HG03280 (cell line): ENCODE measurements around the gene CLEC10A.
"Not testable (repeated sequence)": the region's sequence is repeated elsewhere in the genome, so short reads cannot be mapped to it uniquely, and the experiment has no call there.

Source experiments
- ATAC-seq: cut with Tn5 transposase; IDR thresholded peaks from one replicate; pipeline ENCODE4 v1.9.1; 2021; ENCODE audit warnings: mild to moderate bottlenecking, moderate library complexity; ENCODE audit not compliant: unreplicated experiment

Gene CLEC10A, protein sequence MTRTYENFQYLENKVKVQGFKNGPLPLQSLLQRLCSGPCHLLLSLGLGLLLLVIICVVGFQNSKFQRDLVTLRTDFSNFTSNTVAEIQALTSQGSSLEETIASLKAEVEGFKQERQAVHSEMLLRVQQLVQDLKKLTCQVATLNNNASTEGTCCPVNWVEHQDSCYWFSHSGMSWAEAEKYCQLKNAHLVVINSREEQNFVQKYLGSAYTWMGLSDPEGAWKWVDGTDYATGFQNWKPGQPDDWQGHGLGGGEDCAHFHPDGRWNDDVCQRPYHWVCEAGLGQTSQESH

DNA sequence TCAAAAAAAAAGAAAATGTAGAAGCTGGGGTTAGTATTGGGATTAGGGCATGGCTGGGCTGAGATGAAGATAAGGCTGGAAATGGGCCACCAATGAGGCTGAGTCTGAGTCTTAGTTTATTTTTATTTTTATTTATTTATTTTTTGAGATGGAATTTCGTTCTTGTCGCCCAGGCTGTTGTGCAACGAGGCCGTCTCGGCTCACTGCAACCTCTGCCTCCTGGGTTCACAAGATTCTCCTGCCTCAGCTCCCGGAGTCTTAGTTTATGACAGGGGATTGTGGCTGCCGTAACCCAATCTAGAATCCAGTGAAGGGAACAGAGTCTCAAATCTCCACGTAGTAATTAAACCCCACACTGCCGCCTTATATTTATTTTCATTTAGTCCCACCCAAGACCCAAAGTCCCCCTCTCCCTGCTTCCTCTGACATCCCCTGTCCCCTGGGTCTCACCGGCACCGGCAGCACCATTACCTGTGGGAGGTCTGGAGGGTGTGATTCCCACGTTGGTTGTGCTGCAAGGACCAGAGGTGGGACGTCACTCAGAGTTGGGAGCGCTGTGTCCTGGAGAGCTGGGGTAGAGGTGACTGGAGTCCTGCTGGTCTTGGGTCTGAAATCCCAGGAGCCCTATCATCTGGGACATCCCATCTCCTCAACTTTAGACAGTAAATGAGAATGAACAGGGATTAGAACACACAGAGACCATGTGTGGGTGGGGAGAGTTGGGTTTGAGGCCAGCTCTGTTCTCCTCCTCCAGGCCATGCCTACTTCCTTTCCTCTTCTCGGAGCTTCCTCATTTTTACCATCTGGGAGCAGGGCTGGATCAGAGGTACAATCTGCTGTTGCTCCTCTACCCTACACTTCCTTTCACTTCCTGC, at the start of gene CLEC10A:
CLEC10A (minus strand) TSS at position 671 of the 875 bp plus-strand sequence. CDS start 1,439 bp downstream, outside the sequence.
- no peak for ATAC-seq

DNA sequence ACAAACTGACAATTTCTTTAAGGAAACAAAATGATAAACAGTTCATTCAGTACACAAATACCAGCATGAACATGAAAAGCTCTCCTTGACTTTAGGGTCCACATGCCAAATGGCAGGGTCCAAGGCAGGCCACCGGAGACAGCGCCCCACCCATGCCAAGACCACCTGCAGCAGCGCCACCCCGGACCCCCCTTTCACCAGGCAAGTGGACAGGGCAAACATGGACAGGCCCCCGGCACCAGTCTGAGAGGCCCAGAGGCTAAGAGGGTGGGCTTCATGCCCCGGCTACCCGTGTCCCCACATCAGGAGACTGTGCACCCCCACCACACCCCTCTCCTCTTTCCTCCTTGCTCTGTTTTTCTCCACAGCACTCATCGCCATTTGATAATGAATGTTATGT, 49.3 kb upstream of the CLEC10A start:
- ATAC-seq, result no peak

DNA sequence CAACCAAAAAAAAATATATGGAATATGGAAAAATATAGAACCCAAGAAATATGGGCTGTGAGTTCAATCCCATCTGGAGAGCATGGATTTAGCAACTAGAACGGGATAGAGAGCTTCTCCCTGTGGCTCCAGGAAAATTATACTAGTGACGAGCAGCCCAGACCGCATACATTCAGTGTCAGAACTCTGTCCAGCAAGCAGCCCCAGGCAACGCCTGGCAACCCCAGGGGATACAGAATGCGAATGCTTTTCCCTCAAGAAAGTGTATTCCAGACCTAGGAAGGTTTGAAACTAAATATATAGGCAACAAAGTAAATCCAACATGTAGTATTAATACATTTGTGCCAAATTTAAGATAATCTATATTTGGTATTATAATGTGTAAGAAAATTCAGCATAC, 48.1 kb upstream of the CLEC10A start:
- ATAC-seq, result no peak

DNA sequence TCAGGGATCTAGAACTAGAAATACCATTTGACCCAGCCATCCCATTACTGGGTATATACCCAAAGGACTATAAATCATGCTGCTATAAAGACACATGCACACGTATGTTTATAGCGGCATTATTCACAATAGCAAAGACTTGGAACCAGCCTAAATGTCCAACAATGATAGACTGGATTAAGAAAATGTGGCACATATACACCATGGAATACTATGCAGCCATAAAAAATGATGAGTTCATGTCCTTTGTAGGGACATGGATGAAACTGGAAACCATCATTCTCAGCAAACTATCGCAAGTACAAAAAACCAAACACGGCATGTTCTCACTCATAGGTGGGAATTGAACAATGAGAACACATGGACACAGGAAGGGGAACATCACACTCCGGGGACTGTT, 47.5 kb upstream of the CLEC10A start:
- ATAC-seq, result not testable (repeated sequence)

DNA sequence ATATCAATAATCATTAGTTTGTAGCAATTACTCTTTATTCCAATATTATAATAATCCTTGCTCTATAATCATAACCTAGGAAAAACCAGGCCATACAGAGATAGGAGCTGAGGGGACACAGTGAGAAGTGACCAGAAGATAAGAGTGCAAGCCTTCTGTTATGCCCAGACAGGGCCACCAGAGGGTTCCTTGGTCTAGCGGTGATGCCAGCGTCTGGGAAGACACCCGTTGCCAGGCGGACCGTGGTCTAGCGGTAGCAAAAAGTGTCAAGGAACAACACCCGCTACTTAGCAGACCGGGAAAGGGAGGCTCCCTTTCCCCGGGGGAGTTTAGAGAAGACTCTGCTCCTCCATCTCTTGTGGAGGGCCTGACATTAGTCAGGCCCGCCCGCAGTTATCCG, 46.3 kb upstream of the CLEC10A start:
- not testable (repeated sequence) for ATAC-seq

DNA sequence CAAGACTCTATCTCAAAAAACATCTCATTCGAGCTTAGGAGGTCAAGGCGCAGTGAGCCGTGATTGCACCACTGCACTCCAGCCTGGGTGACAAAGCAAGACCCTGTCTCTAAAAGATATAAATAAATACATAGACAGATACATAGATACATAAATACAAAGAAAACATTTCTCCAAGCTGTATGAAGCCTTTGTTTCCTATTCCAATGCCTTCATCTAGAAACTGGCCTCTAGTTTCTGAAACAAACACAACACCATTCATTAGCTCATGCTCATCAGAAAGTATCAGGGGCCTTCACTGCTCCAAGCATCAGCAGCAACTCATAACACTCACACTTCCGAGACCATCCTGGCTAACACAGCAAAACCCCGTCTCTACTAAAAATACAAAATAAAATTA, 44.9 kb upstream of the CLEC10A start:
- no peak for ATAC-seq

DNA sequence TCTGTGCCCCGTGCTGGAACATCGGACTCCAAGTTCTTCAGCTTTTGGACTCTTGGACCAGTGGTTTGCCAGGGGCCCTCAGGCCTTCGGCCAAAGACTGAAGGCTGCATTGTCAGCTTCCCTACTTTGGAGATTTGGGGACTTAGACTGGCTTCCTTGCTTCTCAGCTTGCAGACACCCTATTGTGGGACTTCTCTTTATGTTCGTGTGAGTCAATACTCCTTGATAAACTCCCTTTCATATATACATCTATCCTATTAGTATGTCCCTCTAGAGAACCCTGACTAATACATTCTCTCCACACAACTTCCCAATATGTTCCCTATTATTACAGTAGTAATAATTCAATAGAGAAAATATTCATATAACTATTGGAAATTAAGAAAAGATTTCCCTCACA, 43.8 kb upstream of the CLEC10A start:
- no peak for ATAC-seq

DNA sequence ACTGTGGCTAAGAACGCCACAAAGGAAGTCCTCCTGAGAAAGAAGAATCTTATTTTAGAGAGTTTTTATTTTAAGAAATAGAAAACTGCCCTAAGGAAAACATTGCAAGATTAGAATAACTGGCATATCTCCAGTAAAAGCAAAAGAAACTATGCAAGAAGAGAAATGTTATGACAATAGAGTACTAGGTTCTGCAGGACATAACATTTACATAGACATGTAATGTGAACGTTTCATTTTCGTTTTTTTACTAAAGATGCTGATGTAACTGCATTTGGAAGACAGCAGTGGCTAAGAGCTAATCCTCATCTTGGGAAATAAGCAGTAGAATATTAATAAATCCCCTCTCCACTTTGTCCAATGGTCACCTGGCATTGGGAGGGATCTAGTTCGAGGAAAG, 42.3 kb upstream of the CLEC10A start:
- no peak for ATAC-seq

DNA sequence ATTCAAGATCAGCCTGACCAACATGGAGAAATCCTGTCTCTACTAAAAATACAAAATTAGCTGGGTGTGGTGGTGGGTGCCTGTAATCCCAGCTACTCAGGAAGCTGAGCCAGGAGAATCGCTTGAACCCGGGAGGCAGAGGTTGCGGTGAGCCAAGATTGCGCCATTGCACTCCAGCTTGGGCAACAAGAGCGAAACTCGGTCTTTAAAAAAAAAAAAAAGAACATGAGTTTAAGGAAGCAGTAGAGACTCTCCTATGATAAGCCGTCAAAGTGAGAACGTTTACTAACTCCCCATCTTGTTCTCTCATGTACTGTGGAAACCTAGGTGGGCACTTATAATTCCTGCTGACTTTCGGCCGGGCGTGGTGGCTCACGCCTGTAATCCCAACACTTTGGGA, 40.6 kb upstream of the CLEC10A start:
- not testable (repeated sequence) for ATAC-seq

DNA sequence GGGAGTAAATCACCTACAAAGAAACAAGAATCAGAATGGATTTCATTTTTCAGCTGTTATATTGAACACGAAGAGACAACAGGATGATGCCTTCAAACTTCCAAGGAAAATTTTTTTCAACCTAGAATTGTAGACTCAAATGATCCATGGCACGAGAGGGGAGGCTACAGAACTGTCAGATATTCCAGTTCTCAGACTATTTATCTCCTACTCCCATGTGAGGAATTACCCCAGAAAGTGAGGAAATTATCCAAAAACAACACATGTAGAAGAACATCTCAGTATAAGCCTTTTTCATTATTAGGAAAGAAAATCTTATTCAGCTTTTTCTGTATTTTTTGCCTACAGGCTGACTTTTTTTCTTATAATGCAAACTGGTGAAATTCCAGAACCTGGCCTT, 40.1 kb upstream of the CLEC10A start:
- no peak for ATAC-seq

DNA sequence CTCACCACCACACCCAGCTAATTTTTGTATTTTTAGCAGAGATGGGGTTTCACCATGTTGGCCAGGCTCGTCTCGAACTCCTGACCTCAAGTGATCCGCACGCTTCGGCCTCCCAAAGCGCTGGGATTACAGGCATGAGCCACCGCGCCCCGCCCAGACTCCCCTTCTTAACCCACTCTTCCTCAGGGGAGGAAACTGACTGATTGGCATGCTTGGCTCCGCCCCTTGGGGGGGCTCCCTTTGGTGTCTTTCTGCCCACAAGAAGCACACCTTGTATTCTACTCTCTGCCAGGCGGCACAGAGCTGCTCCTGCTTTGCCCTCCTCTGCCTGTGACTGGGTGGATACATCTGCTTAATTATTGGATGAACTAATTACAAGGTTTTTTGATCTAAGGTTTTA, 39.3 kb upstream of the CLEC10A start:
- no peak for ATAC-seq

DNA sequence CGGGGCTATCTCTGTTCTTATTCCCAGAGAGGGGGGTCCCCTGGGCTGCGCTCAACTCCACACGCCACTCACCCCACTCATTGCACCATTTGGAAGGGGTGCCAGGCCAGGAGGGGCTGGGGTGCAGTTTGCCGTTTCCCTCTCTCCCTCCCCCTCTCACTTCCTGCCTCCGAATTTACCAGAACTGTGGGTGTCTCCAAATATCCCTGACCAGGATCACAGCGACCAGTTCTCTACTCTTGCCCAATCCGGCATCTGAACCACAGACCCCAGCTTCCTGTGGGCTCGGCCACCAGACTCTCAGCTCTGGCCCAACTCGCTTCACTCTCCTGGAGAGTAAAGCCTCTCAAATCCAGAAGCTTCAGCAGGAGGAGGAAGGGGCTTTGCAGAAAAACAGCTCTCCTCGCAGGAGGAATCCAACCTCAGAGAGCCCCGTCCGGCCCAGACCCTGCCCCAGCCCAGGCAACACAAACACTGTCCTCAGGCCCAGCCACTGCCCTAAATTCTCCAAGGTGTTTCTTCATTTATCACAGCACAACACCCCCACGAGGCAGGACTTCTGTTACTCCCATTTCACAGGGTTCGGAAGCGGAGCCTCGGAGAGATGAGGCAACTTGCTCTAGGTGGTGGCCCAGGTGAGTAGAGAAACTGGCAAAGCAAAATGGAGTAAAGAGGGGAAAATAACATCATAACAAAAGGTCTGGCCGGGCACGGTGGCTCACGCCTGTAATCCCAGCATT, 35.0 kb upstream of the CLEC10A start:
- no peak for ATAC-seq

DNA sequence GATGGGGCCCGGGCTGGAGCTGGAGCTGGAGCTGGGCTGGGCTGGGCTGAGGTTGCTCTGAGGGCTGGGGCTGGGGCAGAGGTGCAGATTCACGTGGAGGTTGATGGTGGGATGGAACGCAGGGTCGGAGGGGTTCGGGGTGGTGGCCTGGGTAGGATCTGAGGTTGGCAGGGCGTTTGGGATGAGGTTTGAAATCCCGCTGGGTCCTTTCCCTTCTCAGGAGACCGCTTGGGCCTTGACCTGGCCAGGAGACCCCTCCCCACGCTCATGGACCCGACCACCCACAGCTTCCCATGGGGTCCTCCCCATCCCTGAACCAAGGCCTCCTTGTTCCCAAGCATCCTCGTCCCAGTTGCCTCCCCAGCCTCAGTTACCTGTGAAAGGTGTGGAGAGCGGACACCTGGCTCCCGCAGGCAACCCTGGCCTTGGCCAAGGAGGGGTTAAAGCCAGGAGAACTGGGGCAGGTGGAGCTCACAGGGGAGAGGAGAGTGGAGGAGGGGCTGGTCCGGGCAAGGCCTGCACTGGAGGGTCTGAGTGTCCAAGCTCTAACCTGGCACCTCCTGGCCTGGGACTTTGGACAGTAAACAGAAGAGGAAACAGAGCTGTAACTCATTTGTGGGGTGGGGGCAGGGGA, 34.3 kb upstream of the CLEC10A start, which contains the start of gene ASGR2:
ASGR2 (minus strand) TSS at position 582 of the 634 bp plus-strand sequence. CDS start 582 bp downstream, outside the sequence.
- no peak for ATAC-seq

DNA sequence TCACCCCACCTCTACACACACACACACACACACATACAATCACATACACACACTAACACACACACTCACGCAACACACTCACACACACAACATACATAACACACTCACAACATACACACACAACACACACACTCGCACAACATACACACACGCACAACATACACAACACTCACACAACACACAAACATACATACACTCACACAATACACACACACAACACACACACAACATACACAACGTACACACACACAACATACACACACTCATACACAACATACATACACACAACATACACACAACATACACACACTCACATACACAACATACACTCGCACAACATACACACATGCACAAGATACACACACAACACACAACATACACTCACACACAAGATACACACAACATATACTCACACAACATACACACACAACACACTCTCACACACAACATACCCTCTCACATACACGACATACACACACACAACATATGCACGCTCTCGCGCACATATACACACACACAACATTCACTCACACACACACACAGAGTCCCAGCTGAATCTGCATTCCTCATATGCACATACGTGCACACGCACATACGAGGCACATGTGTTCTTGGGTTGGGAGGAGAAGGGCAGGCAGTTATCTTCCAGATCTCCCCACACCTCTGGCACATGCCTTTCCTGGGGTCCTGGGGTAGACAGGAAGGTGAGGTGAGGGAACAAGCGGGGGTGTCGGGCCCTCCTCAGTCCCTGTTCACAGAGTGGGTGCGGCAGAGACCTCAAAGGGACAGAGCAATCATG, 33.4 kb upstream of the CLEC10A start:
- no peak for ATAC-seq

DNA sequence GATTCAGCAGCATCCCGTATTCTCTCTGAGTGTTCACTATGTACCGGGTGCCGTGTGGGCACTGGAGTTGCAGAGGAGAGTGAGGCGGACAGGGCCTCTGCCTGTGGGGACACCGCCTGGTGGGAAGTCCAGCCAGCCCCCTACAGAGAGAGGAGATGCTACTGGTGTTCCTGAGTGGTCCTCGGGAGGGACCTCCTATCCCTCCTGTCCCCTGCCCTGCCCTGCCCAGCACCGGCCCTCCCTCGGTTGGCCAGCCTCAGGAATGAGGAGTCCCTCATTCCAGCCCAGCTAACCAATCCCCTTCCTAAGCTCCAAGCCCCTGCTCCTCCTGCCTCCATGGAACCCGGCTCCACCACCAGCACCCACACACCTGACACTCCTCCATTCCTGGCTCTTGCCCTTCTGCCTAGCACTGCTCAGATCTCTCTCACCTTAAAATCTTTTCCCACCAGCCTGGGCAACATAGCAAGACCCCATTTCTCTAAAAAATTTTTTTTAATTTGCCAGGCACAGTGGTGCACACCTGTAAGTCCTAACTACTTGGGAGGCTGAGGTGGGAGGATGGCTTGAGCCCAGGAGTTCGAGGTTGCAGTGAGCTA, 32.6 kb upstream of the CLEC10A start:
- no peak for ATAC-seq

DNA sequence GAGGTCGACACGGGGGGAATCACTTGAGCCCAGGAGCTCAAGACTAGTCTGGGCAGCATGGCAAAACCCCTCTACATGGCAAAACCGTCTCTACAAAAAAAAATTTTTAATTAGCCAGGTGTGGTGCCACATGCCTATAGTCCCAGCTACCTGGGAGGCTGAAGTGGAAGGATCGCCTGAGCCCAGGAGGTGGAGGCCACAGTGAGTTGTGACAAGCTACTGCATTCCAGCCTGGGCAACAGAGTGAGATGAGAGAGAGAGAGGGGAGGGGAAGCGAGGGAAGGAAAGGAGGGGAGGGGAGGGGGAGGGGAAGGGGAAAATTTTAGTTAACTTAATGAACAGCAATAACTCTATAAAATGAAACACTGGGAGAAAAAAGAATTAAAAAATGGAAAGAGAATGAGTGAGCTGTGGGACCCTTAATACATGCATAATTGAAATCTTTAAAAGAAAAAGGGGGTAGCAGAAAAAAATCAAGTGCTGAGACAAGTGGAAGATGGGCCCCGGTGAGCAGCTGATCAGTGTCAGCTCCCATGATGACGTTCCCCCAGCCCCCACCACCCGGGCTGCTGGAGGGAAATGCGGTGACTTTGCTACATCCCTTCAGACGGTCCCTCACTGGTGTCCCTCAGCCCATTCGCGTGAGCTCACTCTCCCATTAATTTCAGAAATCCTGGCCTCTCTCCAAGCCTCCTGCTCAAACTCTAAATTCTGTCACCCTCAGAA, 31.9 kb upstream of the CLEC10A start:
- no peak for ATAC-seq

DNA sequence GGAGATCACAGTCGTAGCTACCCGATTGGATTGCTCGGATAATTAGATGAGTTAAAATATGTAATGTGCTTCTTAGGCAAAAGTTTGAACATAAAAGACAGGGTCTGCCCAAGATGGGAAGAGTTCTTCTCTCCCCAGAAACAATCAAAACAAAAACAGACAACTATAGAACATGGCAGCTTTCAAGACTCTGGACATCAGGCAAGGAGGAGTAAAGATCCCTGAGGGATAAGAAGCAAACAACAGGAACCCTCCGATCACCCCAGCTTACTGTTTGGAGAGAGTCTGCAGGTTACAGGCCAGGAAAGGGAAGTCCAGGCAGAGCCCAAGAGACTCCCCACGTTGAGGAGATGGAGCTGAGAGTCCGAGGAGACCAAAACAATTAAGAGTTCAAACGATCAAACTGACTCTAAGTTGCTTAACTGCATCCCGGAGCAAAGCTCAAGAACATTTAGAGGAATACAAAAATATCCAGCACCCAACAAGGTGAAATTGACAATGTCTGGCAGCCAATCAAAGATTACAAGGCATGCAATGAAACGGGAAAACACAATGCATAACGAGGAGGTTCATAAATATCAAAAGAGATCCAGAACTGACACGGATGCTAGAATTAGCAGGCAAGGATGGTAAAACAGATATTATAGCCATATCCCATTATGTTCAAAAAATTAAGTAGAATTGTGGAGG, 30.7 kb upstream of the CLEC10A start:
- ATAC-seq, result no peak
